DND-41 (cell line): ENCODE measurements around the gene SND1.

ENCODE experiments used
- EZH2 ChIP-seq: IDR thresholded peaks from 3 replicates; pipeline ENCODE4 v1.6.1; 2012; ENCODE audit warnings: borderline replicate concordance, low read depth, mild to moderate bottlenecking, moderate library complexity, low read length, inconsistent platforms; ENCODE audit not compliant: severe bottlenecking
- TF ChIP-seq, protein P1 (sequence below): IDR thresholded peaks from 2 replicates; pipeline ENCODE4 v1.5.1; 2012; ENCODE audit warnings: borderline replicate concordance, low read length, moderate library complexity, mild to moderate bottlenecking; ENCODE audit not compliant: poor library complexity, severe bottlenecking; ENCODE audit errors: extremely low read depth

GRCh38 chr7:128137181-128137580 is 485.2 kb downstream of the SND1 start:
- TF ChIP-seq, protein P1, sequence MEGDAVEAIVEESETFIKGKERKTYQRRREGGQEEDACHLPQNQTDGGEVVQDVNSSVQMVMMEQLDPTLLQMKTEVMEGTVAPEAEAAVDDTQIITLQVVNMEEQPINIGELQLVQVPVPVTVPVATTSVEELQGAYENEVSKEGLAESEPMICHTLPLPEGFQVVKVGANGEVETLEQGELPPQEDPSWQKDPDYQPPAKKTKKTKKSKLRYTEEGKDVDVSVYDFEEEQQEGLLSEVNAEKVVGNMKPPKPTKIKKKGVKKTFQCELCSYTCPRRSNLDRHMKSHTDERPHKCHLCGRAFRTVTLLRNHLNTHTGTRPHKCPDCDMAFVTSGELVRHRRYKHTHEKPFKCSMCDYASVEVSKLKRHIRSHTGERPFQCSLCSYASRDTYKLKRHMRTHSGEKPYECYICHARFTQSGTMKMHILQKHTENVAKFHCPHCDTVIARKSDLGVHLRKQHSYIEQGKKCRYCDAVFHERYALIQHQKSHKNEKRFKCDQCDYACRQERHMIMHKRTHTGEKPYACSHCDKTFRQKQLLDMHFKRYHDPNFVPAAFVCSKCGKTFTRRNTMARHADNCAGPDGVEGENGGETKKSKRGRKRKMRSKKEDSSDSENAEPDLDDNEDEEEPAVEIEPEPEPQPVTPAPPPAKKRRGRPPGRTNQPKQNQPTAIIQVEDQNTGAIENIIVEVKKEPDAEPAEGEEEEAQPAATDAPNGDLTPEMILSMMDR = no peak
- TF ChIP-seq EZH2 = no peak
